Stimulated activated CD8-positive, alpha-beta memory T cell treated with anti-CD3 and anti-CD28 coated beads, Interleukin-12 subunit alpha, Interleukin-12 subunit beta, amount 100 ng/mL, for 24 hours (primary cell): Measurements from ENCODE around the gene CCDC47.

ENCODE experiments used
- DNase-seq: peaks from one replicate; pipeline ENCODE4 v3.0.0-alpha.2; 2020; ENCODE audit errors: extremely low read depth

Gene CCDC47

GRCh38 chr17:63785556-63785955 is 12.2 kb upstream of the CCDC47 start:
- no peak for DNase-seq

- DNase-seq: no peak
Observed at GRCh38 chr17:63783522-63783921, 10.1 kb upstream of the CCDC47 start.

DNA sequence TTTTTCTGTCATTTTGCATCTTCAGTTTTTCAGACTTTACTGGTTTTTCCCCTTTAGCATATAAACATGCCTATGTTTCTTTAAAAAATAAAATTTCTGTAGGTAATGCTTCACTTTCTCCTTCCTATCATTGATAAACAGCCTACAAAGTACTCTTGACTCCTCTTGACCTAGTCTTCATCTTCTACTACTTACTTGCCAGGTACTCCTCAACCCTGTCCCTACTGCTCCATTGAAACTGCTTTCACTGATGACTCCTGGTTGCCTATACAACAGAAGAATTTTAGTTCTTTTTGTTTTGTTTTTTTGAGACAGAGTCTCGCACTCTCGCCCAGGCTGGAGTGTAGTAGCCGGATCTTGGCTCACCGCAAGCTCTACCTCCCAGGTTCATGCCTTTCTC is 7.5 kb upstream of the CCDC47 start:
- no peak for DNase-seq

GRCh38 chr17:63780507-63780906 is 7.1 kb upstream of the CCDC47 start:
- DNase-seq: no peak

GRCh38 chr17:63775420-63775819 is 2.0 kb upstream of the CCDC47 start:
- DNase-seq: no peak

GRCh38 chr17:63774969-63775265 is 1.5 kb upstream of the CCDC47 start:
- no peak for DNase-seq

GRCh38 chr17:63774141-63774968 is 958 bp upstream of the CCDC47 start, which contains the start of gene DDX42:
DDX42 (plus strand) TSS chr17:63774170; CDS start chr17:63787050, 12,880 bp downstream.
- DNase-seq: no peak

DNA sequence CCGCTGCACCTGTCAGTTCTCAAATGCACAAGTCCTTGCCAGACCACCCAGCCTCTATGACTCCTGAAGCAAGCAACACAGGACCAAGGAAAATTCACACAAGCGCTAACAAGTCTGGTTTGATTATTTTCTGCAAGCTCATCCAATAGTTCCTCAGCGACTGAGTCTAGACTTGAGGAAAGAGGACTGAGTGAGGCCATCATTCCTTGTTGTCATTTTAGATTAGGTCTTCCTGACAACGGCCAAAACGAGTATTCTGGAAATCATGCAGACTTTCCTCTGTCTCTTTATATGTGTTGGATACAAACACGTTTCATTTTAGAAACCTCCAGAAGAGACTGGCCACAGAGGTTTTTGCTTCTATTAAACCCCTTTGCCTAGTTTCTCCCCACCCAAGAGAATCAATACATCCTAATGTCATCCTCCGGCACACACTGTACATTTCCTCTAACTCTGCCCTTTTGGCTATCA is 561 bp downstream of the CCDC47 start:
- no peak for DNase-seq

GRCh38 chr17:63768433-63768832 is 5.0 kb downstream of the CCDC47 start:
- no peak for DNase-seq

- no peak for DNase-seq
Observed at GRCh38 chr17:63766754-63767153, 6.6 kb downstream of the CCDC47 start.

DNA sequence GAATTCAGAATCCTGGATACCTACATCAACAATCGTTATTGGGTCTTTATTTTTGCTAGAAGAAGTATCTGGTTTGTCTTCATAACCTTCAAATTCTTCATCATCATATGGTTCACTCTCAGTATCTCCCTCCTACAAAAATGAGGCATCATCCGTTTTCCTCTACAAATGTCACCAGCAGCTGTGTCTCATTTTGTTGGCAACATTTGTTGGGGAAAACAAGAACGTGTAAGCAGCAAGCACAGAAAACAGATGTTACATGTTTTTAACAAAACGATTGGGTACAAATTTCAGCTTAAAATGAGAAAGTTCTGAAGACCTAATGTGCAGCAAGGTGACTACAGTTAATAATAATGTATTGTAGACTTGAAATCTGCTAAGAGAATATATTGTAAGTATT is 8.7 kb downstream of the CCDC47 start:
- no peak for DNase-seq

- DNase-seq: no peak
Observed at GRCh38 chr17:63762161-63763078, 11.0 kb downstream of the CCDC47 start.

- no peak for DNase-seq
Observed at GRCh38 chr17:63760771-63761539, 12.4 kb downstream of the CCDC47 start.

- no peak for DNase-seq
Observed at GRCh38 chr17:63758428-63758827, 15.0 kb downstream of the CCDC47 start.

GRCh38 chr17:63754046-63754445 is 19.4 kb downstream of the CCDC47 start:
- DNase-seq: no peak

- no peak for DNase-seq
Observed at GRCh38 chr17:63753215-63753614, 20.2 kb downstream of the CCDC47 start.

DNA sequence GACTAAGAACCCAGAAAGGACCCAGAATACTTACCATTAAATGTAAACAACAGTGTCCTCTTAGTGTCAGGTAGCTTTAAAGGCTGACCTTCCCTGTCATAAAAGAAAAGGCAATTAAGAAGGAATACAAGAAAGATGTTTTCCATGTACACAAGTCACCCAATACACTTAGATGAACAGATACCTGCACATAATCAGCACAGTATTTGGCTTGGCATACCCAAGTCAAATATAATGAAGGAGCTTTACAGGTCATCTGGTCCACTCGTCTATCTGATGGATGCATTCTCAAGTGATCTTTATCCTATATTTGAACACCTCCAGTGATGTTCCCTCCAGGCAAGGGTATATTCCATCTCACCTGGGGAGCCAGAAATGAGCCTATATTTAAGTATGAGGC is 20.7 kb downstream of the CCDC47 start:
- DNase-seq: no peak

DNA sequence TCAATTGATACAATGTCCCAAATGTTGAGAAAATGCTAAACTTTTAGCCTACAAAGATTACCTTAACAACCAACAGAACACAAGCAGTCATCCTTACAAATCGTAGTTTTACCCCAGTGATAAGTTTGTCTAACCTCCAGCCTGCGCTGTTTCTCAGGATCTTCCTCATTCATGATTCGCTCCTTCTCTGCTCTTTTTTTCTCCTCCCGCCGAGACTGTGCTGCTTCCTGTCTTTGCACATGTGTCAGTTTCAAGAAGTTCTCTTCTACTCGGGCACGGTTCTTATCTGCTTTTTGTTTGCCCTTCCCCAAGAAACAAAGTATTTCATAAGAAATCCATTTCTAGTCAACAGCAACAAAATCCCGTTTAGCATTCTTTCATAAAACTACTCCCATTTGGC is 21.6 kb downstream of the CCDC47 start:
- DNase-seq: no peak

GRCh38 chr17:63741408-63742173 is 31.8 kb downstream of the CCDC47 start, which contains the start of gene STRADA:
STRADA (minus strand) TSS chr17:63741799; CDS start chr17:63728369, 13,430 bp downstream.
- peak; percentile 99 for DNase-seq

- no peak for DNase-seq
Observed at GRCh38 chr17:63741143-63741407, 32.3 kb downstream of the CCDC47 start.

- DNase-seq: no peak
Observed at GRCh38 chr17:63740464-63741142, 32.8 kb downstream of the CCDC47 start.
